ENCODE results near the gene SSH2.
"Not testable (repeated sequence)": the region's sequence is repeated elsewhere in the genome, so short reads cannot be mapped to it uniquely, and the experiment has no call there.

Gene SSH2

DNA sequence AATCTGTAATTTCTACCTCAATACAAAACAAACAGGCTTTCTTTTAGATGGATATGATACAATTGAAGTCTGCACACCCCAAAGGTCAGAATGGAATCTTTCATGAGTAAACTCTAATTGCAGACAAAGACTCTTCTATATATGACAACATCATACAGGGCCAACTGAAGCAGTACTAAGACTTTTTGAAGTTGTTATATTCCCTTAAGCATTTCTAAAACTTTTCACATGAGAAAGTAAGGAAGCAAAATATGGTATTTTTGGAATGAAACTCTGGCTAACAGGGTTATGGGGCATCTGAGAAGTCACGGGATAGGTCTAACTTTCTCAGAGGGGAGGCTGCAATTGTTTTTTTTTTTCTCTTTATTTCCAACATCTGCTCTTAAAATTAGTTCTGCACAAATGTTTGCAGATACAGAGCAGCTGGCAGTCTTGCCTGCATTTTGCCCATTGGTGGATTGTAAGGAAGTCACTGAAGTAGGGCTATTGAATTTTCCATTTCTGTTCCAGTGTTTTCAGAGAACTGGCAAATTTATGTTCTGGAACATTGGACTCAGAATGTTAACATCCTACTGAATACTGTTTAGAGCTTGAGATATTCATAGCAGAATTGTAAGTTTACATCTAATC lies 59.1 kb downstream of the SSH2 start:
- DNase-seq: peak; percentile 65

DNA sequence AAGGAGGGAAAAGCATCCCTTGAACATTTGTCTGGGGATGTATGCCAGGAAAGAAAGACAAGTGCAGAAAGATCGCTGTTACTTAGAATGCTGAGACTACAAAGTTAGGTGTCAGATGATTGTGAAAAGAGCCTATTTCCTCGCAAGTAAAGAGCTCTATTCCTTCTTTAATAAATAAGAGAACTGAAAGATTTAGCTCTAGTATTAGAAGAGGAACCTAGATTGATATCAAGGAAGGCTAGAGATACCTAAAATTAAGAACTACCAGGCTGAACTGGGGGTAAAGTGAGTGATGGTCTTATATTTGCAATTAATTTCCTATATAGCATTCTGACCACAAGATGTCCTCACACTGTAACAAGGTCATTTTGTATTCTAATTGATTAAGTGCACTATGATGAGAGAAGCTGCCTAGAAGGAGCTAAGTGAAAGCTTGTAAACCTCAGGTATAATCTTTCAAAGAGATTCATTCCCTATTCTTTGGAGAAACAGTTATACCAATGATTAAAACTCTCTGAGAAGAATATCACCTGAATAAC lies 62.3 kb downstream of the SSH2 start:
- DNase-seq: no peak

DNA sequence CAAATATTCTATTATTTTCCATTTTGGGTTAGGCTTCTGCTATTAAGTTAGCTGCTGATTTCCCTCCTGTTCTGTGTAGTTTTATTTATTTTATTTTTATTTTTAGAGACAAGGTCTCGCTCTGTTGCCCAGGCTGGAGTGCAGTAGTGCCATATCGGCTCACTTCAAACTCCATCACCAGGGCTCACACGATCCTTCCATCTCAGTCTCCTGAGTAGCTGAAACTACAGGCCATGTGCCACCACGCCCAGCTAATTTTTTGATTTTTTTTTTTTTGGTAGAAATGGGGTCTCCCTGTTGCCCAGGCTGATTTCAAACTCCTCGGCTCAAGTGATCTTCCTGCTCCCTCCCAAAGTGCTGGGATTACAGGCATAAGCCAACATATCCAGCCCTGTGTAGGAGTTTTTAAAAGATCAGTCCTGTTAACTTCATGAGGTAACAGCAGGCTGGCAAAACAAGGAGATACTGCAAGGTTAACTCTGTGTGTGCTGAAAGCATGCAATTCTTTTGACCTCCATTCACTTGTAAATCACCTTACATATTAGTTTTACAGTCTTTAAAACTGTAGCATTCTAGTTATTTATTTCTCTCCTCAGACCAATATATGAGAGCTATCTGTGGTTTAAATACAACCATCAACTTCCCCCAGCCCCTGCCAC lies 63.2 kb downstream of the SSH2 start:
- no peak for DNase-seq

DNA sequence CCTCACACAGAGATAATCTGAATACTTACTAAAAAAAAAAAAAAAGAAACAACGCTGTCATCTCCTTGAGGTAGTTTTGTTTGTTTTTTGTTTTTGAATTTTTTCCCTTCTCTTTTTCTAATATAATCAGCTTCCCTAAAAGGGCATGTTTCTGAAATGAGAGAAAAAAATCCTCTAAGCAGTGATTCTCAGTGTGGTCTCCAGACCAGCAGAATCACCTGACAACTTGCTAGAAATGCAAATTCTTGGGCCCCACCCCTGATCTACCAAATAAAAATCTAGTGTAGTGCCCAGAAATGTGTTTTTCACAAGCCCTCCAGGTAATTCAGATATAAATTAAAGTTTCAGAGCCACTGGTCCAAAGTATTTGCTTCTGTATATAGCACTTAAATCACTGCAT lies 65.4 kb downstream of the SSH2 start:
- no peak for DNase-seq

DNA sequence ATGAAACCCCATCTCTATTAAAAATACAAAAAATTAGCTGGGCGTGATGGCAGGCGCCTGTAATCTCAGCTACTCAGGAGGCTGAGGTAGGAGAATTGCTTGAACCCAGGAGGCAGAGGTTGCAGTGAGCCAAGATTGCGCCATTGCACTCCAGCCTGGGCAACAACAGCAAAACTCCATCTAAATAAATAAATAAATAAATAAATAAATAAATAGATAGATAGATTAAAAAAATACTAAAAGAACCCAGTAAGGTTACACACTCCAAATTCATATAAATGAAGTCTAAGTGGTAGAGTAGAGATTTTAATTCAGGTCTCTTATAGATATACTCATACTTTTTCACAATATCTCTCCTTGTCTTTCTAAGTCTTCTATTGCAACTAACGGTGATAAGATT lies 65.9 kb downstream of the SSH2 start:
- DNase-seq: not testable (repeated sequence)

DNA sequence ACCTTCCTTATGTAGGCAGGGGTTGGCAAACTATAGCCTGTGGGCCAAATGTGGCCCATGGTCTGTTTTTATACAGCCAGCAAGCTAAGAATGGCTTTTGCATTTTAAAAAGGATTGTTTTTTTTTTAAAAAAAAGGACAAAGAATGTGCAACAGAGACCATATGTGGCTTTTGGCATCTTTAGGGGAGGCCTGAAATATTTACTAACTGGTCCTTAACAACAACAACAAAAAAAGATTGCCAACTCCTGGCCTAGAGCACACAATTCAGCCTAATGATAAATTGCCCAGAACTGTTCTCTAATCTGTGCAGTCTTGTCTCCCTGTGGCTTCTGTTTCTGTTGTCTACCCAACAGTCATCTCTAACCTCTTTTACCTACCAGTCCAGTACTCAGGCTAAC lies 67.1 kb downstream of the SSH2 start:
- no peak for DNase-seq

DNA sequence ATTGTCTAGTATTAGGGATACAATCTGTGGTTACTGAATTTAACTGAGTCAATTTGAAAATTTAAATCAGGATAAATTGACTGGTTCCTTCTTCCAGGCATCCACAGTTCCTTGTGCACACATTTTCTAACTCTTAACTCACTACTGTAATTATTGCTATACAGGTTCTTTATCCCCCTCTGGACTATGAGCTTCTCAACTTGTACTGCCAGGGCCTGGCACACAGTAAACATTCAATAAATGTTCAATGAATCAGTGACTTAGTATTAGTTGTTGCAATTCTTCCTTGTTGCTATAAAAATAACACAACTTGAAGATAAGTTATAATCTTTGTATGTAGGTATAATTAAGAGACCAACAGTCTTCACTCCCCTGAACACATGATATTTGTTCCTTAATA lies 67.9 kb downstream of the SSH2 start:
- no peak for DNase-seq

DNA sequence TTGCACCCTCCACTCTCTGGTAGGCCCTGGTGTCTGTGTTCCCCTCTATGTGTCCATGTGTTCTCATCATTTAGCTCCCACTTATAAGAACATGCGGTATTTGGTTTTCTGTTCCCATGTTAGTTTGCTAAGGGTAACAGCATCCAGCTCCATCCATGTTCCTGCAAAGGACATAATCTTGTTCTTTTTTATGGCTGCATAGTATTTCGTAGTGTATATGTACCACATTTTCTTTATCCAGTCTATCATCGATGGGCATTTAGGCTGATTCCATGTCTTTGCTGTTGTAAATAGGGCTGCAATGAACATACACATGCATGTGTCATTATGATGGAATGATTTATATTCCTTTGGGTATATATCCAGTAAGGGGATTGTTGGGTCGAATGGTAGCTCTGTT lies 70.6 kb downstream of the SSH2 start:
- DNase-seq: not testable (repeated sequence)

DNA sequence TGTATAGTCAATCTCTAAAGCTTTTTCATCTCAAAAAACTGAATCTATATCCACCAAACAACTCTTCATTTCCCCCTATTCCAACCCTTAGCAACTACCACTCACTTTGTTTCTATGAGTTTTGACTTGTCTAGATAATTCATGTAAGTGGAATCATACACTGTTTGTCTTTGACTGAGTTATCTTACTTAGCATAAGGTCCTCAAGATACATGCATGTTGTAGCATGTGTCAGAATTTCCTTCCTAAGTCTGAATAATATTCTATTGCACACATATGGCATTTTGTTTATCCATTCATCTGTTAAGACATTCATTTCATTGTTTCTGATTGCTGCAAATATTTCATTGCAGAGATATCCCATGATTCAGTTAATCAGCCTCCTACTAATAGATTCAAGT lies 72.2 kb downstream of the SSH2 start:
- DNase-seq: no peak

DNA sequence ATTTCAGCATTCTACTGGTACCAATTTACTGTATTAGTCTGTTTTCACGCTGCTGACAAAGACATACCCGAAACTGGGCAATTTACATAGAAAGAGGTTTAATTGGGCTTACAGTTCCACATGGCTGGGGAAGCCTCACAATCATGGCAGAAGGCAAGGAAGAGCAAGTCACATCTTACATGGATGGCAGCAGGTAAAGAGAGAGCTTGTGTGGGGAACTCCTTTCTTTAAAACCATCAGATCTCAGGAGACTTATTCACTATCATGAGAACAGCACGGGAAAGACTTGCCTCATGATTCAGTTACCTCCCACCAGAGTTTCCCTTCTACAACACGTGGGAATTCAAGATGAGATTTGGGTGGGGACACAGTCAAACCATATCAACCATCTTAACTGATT lies 72.9 kb downstream of the SSH2 start:
- not testable (repeated sequence) for DNase-seq

DNA sequence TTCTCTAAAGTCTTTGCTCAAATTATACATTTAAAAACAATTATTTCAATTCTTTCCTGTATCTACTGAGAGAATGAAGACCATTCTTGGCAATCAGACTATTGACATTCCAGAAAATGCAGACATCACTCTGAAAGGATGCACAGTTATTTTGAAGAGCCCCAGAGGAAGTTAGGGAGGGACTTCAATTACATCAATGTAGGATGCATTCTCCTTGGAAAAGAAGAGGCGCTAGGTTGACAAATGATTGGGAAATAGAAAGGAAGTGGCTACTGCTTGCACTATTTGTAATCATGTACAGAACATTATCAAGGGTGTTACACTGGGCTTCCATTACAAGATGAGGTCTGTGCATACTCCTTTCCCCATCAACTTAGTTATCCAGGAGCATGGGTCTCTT lies 74.3 kb downstream of the SSH2 start:
- no peak for DNase-seq

DNA sequence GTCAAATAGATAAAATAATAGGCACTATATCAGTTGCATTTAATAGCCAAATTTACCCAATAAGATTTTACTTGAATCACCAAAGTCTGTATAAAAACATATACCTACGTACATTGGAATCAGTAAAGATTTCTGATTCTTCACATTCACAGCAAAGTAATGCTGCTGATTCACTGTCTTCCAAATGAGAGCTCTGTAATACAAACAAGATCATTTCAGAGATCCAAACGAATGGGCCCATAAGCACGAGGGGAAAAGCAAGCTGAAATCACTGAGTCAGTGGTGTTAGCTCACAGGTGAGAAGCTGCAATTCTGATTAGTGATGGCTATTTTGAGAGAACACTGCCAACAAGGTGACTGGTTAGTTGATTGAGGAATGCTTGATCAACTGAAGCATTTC lies 81.3 kb downstream of the SSH2 start:
- DNase-seq: no peak

DNA sequence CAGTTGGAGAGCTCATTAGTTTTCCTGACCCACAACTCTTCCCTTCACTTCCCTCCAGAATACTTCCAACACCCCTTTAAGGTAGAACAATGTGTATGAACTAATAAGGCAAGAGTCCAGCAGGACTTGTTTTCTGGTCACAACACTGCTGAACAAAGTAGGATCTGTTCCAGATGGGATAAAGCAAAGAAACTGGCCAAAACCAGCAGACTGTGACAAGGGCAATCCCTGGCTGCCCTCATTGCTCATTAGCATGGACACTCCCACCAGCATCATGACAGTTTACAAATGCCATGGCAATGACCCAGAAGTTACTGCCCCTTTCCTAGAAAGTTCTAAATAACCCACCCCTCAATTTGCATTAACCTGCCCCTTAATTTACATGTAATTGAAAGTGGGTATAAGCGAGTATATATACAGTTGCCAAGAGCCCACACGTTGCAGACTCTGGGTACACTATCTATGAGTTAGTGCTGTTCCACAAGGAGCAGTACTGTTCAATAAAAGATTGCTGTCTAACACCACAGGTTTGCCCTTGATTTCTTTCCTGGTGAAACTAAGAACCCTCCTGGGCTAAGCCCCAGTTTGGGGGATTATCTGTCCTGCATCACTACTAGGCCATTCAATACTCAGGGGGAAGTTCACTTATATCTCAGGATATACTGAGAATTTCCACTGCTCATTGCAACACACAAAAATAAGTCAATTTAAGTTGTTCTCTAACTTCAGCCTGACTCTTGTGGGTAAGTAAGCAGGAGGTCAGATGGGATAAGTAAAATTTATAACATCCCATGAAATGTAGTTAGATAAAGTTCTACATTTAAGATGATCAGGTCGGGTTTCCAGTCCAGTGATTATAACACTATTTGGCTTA lies 82.3 kb downstream of the SSH2 start:
- DNase-seq: no peak

DNA sequence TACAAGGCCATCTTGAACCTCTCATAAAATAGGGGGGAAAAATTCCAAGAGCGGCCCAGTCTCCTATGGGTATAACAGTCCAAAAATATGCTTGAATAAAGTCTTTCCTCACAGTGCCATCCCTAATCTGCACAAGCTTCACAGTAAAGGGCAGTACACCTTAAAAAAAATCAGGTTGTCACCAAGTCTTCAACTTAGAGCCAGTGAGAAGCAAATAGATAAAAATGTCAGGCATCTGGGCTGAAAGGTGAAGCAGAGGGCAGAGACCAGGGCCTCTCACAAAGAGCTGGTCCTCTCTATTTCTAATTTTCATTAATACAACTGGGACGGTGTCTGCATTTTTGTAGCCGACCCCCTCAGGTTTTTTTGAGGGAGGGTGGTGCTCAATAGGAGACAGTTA lies 82.9 kb downstream of the SSH2 start:
- DNase-seq: no peak

DNA sequence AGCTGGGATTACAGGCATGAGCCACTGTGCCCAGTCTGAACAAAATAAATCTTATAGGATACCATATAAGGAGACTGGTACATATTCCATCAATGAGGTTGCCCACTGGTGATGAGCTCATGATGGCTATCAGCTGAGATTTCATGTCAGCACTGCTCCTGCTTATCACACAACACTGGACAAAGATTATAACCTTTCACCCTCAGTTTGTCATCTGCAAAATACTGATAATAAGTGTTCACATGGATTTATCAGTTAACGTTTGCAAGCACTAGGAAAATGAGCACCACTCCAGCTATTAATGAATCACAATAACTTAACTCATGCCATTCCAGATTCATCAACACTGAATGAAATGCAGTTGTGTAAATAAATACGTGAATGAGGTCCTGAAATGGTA lies 83.7 kb downstream of the SSH2 start:
- DNase-seq: no peak

DNA sequence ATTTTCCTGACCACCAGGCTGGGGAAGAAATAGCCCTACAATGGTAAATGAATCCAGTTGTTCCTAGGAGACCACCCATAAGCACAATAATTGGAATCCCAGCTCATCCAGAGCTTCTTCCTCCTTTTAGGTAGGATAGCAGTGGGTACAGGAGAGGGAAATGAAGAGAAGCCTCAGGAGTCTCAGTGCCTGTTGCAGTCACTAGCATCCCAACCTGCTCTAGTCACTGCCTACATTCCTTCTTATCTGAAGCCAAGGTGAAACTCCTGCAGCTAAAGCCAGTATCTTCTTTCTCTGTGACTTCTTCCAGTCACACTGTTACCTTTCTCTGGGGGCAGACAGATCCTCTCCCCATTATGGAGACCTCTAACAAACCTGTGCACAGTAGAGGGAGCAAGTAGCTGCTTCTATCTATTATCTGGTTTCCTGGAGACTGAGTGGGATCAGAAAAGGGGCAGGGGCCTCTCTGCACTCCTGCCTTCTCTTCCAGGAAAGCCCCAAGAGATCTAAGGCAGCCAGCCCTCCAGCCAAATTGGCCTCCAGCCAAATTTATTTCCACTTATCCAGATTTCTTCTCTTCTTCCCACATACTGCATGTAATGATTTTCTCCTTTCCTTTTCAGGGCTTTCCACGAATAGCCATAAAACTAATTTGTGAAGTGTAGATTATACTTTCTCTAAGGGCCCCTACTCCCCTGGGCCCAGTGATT lies 85.5 kb downstream of the SSH2 start:
- DNase-seq: peak; percentile 82

DNA sequence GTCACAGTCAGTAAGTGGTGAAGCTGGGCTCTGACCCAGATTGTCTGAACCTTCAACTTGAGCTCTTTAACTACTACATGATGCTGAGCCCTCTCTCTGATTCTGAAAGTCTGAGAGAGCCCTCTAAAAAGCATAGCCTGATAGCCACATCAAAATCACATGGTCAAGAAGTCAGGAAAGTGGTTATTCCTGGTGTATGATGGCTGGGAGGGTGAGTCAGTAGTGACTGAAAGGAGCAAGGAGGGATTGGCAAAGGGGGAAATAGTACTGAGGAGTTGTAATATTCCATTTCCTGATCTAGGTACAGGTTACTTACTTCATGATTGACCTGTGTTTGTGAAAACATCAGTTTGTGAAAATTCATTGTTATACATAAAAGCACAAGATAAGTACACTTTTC lies 89.1 kb downstream of the SSH2 start:
- no peak for DNase-seq

DNA sequence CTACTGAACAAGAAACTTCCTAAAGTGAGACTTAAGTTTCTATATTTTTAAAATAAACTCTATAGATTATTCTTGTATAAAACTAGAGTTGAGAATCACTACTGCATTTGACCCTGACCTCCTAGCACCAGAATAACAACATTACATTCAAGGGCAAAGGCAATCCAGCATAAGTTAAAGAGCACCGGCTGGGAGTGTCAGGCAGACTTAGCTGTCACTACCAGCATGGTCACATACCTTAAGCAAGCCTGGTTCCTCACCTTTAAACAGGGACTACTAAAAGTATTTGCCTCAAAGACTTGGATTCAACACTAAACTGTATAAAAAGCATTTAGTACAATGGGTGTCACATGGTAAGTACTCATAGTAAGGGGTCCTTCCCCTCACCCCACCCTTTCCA lies 90.4 kb downstream of the SSH2 start:
- DNase-seq: no peak

DNA sequence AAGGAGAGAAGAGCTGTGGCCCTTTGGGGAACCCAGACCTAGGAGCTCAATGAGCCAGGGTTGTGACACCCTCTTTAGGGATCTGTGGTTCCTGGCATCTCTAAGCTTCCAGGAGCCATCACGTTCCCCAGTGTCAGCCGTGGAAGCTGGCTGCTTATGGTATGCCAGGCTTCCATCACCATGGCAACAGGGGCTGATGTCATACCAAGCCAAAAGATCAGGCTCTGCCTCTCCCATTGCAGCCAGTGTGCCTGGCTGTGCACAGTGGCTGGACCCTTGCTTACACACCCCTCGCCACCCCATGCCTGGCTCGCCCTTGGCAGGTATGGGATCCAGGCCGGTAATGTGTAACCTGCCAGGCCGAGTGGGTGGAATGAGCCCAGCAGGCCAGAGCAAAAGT lies 91.1 kb downstream of the SSH2 start:
- peak; percentile 32 for DNase-seq

DNA sequence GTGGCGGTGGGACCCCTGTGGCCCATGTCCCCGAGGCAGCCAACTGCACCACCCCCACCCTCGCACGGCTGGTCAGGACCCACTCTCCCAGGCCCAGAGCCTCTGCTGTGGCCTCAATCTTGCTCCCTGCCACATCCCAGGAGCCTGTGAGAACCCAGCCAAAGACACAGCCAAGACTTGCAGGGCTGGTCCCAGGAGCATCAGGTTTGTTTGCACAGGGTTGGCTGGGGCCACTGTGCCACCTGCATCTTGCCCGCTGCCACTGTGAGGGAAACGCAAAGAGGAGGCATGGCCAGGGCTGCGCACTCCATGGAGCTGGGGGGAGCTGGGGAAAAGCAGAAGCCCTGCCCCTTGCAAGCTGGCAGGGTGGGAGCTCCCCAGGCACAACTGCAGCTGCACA lies 92.5 kb downstream of the SSH2 start:
- no peak for DNase-seq

DNA sequence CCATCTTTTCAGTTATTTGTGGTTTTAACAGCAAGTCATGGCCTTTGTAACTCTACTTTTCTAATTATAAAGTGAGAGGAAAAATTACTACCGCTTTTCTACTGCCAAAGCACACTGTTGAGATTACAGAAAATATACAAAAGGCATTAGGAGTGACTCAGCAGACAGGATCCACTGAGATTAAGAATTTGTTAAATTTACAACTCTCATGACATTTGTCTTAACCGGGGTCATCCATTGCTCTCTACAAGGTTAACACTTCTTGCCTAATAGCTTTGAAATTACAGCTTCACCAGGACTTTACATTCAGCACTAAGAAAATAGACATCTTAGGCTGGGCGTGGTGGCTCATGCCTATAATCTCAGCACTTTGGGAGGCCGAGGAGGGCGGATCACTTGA lies 93.4 kb downstream of the SSH2 start:
- DNase-seq: no peak

DNA sequence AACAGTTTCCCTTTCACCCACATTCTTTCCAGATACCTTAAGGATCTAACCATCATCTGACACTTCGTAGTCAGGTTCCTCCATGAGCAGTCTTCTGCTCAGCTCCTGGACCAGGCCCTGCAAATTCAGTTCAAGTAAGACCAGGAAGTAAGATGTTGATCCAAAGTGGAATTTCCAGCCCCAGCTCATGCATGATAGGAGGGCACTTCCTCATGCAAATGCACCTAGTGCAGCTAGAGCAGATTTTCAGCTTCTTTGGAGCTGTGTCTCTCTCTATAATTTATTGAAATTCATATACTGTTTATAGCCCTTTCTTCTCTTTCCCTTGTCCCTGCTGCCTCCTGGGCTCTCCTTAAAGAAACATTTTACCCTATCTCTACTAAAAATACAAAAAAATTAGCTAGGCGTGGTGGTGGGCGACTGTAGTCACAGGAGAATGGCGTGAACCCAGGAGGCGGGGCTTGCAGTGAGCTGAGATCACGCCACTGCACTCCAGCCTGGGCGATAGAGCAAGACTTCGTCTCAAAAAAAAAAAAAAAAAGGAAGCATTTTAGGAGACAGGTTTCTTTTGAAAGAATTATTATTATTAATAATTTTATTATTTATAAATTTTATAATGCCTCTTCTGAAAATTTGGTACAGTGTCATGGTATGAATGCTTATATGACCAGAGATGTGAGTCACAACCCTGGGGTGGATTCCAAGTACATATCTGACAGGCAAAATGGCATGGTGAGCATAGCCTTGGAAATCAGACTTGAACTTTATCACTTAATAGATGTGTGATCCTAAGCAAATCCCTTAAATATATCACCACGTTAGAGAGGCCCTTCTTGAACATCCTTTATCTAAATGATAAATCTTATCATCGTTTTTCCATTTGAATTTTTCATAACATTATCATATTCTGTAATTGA lies 94.3 kb downstream of the SSH2 start:
- no peak for DNase-seq

Measured in right hindlimb (tissue), 1 donor.